ENCODE results near the gene MLPH. TPM values are rescaled to one million over a fixed set of nuclear protein-coding genes. Genes with fewer than 3 reads are reported as not detected.
A peak's percentile ranks its signal among the peaks of the same experiment; 100 is the strongest.

MLPH gene
- total and polyA plus RNA-seq, 2 of the 4 experiments (the other 2 are of a cell fraction): 13.8 to 21.6 TPM

GRCh38 chr2:237497009-237497837, 10.2 kb downstream of the MLPH start:
- Histone ChIP-seq H3K4me3 (ENCODE audit: insufficient read depth, low read depth, low read length) (no peak overlapping the region), H3K36me3 (ENCODE audit: control insufficient read depth, insufficient read depth, low read length) (peaks cover 14% of the 10 kb centered on the region), H4K91ac (ENCODE audit: insufficient read depth, low read depth, low read length) (peak overlapping the region; percentile 28), H3K4ac (ENCODE audit: low read depth, low read length) (peak overlapping the region; percentile 58), H2BK5ac (ENCODE audit: low read depth, low read length, poor library complexity, severe bottlenecking) (no peak overlapping the region), H4K5ac (ENCODE audit: low read depth, low read length) (no peak overlapping the region), H2BK15ac (ENCODE audit: low read depth, low read length) (no peak overlapping the region; the same call in 2 of the 3 replicates), H2BK20ac (ENCODE audit: low read depth, low read length) (peak overlapping the region; percentile 1; the same call in 1 of the 2 replicates), H3K9me1 (ENCODE audit: insufficient read depth, low read length) (peaks cover 17% of the 10 kb centered on the region), H2AK5ac (ENCODE audit: low read depth, low read length) (peak overlapping the region; percentile 40), H3K56ac (ENCODE audit: extremely low read depth, insufficient read depth, low read length) (no peak overlapping the region), H3K27ac (ENCODE audit: insufficient read depth, low read length) (no peak overlapping the region), H2AK9ac (replicated peaks; ENCODE audit: low read depth, low read length, poor library complexity) (no peak overlapping the region), H4K20me1 (ENCODE audit: insufficient read depth, low read length) (no peaks in the 10 kb centered on the region), H3K23ac (ENCODE audit: low read depth, low read length) (no peak overlapping the region), H3K4me1 (ENCODE audit: control insufficient read depth, insufficient read depth, low read length) (peaks cover 18% of the 10 kb centered on the region), H4K8ac (ENCODE audit: low read depth in 2 of 2, low read length in 2 of 2) (peak overlapping the region; percentile 32 to 83; a peak in 2 of 4 replicates), H3K9ac (ENCODE audit: low read depth, low read length) (no peak overlapping the region), H3K9me3 (ENCODE audit: control insufficient read depth, insufficient read depth, low read length) (no peaks in the 10 kb centered on the region; the same call in 1 of the 2 replicates), H3K18ac (ENCODE audit: low read depth, low read length) (no peak overlapping the region), H2BK120ac (ENCODE audit: low read depth, low read length) (peak overlapping the region; percentile 78), H3K4me2 (ENCODE audit: low read depth, low read length) (no peak overlapping the region), H3K27me3 (ENCODE audit: control insufficient read depth, insufficient read depth, low read length) (no peaks in the 10 kb centered on the region), H3K14ac (replicated peaks; ENCODE audit: low read depth, low read length) (no peak overlapping the region), H2AFZ (replicated peaks; ENCODE audit: low read length, poor library complexity) (peak overlapping the region; percentile 53), H3K79me1 (ENCODE audit: low read depth in 1 of 2, low read length in 2 of 2) (peaks cover 14 to 64% of the 10 kb centered on the region in 2 experiments)
- no peak for DNase-seq
- in situ Hi-C loops (cut with MboI; ENCODE audit: low sequenced_read_pairs): no loop called here
- no TSS peak for BruUV-seq (replicated peaks)
- POLR2A ChIA-PET (ENCODE audit: unreplicated experiment): no interaction called here
- 82% methylated on average over 19 of the region's 23 CpGs; no CpG with 5 or more reads in 1 of the 2 experiments for whole genome bisulfite sequencing, 2 experiments (ENCODE audit: extremely low coverage in 2 of 2, insufficient read length in 1 of 2)
- ATAC-seq (ENCODE audit: low read depth): no peak
- TF ChIP-seq SMC3 (IDR thresholded peaks at IDR 0.05; ENCODE audit: low read depth, low read length) (no peak), POLR2A (IDR thresholded peaks at IDR 0.05; ENCODE audit: low read depth, low read length) (no peak), ELK1 (IDR thresholded peaks at IDR 0.05; ENCODE audit: borderline replicate concordance, low read depth, low read length) (no peak), FOS (IDR thresholded peaks at IDR 0.05; ENCODE audit: low read depth, low read length) (no peak), MAFK (IDR thresholded peaks at IDR 0.05; ENCODE audit: low read depth, low read length) (no peak), RAD21 (IDR thresholded peaks at IDR 0.05; ENCODE audit: low read length) (no peak), CTCF (conservative IDR thresholded peaks at IDR 0.05; ENCODE audit: low read depth, low read length) (no peak), CEBPB (IDR thresholded peaks at IDR 0.05; ENCODE audit: low read depth, low read length) (no peak), USF2 (IDR thresholded peaks at IDR 0.05; ENCODE audit: low read depth, low read length) (no peak), CHD1 (IDR thresholded peaks at IDR 0.05; ENCODE audit: low read depth, low read length) (no peak), MXI1 (IDR thresholded peaks at IDR 0.05; ENCODE audit: borderline replicate concordance, low read depth, low read length) (no peak), NFE2L2 (IDR thresholded peaks at IDR 0.05; ENCODE audit: low read depth, low read length) (no peak), RCOR1 (IDR thresholded peaks at IDR 0.05; ENCODE audit: insufficient replicate concordance, low read length) (no peak)
- CTCF ChIA-PET: no interaction called here
- dilution Hi-C loops (cut with HindIII; ENCODE audit: low sequenced_read_pairs, unreplicated experiment): no loop called here
- intact Hi-C loops (cut with micrococcal nuclease): no loop called here

Data from IMR-90 (cell line).